ENCODE measurements around the gene SEMA4A. TPM values are rescaled to one million over a fixed set of nuclear protein-coding genes. Genes with fewer than 3 reads are reported as not detected.
"Not testable (repeated sequence)": the region's sequence is repeated elsewhere in the genome, so short reads cannot be mapped to it uniquely, and the experiment has no call there.

SEMA4A gene
- total RNA-seq, 1 donor from 2014 or later = 5.1 TPM

DNA sequence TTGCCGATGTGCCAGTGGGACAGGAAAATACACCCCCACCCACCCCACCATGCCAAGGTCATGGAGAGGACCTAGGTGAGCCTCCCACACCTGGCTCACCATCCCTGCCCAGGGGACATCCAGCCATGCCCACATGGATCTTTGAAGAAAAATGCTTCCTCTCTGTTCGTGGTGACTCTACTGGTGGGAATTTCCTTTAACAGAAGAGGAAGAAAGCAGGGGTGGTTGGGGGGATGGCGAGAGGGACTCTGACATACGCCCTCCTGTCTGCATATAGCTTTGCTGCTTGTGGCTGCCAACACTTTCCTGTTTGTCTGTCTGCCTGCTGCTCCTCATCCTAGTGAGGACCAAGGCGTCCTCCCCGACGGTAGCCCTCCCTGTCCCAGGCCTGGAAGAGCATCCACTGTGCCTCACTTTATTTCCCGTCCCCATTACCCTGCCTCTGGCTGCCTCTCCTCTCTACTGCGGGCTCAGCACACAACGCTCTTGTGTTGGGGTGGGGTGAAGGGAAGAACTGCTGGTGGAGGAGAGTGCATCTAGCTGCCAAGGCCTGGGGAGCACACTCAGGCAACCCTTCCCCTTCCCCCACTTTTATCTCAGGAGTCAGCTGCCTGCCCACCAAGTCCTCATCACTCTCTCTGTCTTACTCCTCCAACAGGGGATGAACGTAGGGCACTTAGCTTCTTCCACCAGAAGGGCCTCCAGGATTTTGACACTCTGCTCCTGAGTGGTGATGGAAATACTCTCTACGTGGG is 2.5 kb downstream of the SEMA4A start:
- intact Hi-C loops (cut with micrococcal nuclease) = no loop called here

DNA sequence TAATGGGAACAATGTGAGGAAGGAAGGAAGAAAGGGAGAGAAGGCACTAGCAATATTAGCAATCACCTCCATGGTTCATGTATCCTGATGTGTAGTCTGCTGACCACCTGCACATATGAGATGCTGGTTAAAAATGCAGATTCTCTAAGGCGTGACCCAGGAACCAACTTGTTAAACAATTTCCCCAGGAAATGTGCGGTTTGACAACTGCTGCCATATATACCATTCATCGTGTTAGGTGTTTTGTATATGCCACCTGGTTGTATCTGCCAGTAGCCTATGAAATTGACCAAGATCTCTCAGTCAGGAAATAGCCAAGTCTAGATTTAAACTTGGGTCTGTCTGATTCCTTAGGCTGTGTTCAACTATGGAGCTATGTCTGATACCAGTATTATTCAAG is 4.1 kb downstream of the SEMA4A start:
- intact Hi-C loops (cut with micrococcal nuclease) = no loop called here

DNA sequence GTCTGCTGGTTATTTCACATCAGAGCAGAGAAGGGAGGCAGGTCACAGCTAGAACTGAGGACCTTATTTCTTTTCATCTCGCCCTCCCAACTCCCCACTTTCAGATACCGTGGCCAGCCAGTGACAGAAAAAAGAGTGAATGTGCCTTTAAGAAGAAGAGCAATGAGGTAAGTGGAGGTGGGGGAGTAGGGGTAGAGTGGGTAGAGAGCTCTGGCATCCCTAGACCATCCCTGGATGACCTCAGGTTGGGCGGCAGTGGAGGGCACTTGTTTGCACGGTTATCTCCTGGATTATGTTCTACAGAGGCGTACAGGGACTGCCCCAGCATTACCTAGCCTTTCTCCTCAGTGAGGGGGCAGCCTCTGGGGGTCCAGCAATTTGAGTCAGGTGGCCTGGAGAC is 4.6 kb downstream of the SEMA4A start:
- intact Hi-C loops (cut with micrococcal nuclease) = no loop called here

DNA sequence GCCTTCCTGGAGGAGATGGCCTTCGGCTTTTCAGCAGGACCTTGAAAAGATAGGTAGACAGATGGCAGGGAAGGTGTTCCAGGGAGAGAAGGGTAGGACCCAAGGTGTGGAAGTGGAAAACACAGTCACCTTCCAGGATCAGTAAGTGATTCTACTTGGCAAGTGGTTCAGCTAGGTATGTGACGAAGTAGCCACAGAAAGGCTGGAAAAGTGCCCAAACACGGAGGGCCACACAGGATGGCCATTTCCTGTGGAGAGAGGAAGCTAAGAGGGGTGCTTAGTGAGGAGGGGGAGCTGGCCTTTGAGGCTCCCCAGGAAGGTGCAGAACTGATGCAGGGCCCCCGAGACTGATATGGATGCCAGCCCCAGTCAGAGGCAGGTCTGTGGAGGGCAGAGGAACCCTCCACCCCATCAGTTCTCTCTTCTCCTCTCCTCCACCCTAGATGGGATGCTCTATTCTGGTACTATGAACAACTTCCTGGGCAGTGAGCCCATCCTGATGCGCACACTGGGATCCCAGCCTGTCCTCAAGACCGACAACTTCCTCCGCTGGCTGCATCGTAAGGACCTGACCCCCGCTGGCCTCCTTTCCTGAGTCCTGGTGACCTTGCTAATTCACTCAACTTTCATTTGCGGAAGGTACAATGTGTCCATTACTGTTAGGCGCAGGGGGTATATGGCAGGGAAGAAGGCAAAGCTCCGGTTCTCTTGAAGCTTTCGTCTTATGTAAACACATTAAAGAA is 6.8 kb downstream of the SEMA4A start:
- intact Hi-C loops (cut with micrococcal nuclease) = loop anchor here (2.0 kb wide), 1 partner anchor 53 kb away; the partner anchor contains the start of gene PMF1

DNA sequence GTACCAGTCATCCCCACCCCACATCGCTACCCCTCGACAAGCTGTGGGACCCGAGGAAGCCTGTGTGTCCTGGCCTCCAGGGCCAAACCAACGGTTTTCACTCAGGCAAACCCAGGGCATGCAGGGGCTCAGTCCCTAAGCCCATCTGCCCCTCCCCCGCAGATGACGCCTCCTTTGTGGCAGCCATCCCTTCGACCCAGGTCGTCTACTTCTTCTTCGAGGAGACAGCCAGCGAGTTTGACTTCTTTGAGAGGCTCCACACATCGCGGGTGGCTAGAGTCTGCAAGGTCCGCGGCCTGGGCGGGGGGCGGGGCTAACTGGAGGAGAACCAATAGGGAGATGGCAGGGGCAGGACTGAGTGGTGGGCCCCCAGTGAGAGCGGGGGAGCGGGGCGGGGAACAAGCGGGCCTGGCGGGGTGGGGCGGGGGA is 7.4 kb downstream of the SEMA4A start:
- intact Hi-C loops (cut with micrococcal nuclease) = loop anchor here (1.0 to 2.0 kb wide), 2 partner anchors 33 to 52 kb away; partner anchors contain the start of gene PMF1

DNA sequence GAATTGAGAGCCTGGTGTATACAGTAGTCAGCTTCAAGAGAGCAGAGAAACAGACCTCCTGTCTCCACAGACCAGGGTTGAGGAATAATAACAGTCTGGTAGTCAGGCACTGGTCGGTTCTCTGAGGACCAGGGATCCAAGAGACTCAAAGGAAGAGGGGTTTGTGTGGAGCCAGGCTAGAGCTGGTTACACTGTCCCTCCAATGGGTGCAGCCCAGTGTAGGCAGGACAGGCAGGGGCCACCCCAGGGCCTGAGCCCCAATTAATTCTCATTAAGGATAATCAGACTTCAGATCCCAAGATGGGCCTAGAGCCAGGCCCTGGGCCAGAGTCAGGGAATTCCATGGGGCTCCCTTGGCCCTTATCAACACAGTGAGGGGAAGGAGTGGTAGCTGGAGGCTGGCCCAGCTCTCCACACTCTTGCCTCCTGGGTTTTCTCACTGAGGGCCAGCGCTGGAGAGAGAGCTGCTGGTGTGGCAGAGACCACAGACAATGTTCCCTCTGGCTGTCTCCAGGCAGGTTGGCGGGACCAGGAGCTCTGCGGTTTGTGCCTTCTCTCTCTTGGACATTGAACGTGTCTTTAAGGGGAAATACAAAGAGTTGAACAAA is 9.1 kb downstream of the SEMA4A start:
- intact Hi-C loops (cut with micrococcal nuclease) = no loop called here

DNA sequence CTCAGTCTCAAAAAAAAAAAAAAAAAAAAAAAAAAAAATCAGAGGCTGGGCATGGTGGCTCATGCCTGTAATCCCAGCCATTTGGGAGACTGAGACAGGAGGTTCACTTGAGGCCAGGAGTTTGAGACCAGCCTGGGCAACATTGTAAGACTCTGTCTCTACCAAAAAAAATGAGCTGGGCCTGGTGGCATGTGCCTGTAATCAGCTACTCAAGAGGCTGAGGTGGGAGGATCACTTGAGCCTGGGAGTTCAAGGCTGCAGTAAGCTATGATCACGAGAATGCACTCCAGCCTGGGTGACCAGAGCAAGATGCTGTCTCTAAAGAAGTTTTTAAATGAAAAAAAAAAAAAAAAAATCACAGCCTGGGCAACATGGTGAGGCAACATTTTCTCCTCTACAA is 10.3 kb downstream of the SEMA4A start:
- intact Hi-C loops (cut with micrococcal nuclease) = no loop called here

DNA sequence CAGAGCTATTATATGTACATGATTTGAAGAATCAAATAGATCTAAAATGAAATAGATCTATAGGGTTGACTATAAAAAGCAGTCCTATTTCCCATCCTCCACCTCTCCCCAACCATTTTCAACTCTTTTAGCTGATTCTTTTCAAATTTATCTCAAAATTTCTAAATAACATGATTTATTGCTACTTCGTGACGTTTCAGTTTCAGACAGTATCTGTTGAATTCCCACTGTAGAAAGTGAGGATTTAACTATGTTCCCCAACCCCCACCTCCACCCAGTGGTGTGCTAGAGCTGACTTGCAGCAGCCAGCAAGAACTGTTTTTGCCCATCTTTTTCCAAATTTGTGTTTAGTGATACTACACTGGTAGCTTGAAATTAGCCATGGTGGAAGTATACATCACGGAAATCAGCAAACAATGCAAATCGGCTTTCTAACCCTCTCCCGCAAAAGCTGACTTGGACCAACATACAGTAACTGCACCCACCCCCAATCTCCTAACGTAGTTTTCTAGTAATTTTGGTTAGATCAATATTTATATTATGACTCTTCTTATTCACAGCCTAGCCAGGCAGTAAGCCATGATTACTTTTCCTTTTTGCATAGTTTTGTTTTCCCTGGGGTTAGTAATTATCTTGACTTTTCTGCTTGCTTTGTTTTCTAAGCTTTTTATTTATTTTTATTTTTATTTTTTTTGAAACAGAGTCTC is 10.9 kb downstream of the SEMA4A start:
- intact Hi-C loops (cut with micrococcal nuclease) = no loop called here

DNA sequence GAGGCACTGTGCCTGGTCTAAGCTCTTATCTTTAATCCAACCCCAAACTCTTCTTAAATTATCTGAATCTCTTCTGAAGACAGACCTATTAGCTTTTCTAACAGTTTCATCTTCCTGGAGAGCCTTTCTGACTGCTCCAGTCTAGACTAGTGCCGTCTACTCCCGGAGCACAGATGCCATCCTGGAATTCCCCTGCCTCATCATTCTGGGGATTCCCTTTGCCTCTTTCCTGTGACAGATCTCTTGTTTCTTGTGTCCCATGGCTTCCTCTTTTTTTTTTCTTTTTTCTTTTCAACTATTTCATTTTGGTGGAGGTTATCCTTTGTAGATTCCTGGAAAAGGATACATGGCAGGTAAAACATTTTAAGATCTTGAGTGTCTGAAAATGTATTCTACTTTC is 11.7 kb downstream of the SEMA4A start:
- intact Hi-C loops (cut with micrococcal nuclease) = no loop called here

DNA sequence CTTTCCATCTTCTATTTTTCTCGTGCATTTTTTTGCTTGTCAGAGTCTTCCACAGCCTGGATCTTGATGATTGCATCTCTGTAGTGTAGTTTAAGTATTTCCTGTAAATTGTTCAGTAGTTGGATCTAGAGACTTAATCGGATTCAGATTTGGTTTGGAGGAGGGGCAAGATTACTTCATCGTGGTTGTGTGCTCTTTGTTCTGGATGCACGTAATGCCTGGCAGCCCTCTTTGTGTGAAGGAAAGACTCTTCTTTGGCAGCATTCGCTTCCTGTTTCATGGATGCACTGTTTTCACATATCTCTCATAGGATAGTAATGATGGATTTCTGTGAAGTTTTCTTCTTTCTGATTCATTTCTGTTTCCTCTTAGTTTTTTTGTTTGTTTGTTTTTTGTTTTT is 14.2 kb downstream of the SEMA4A start:
- intact Hi-C loops (cut with micrococcal nuclease) = no loop called here

DNA sequence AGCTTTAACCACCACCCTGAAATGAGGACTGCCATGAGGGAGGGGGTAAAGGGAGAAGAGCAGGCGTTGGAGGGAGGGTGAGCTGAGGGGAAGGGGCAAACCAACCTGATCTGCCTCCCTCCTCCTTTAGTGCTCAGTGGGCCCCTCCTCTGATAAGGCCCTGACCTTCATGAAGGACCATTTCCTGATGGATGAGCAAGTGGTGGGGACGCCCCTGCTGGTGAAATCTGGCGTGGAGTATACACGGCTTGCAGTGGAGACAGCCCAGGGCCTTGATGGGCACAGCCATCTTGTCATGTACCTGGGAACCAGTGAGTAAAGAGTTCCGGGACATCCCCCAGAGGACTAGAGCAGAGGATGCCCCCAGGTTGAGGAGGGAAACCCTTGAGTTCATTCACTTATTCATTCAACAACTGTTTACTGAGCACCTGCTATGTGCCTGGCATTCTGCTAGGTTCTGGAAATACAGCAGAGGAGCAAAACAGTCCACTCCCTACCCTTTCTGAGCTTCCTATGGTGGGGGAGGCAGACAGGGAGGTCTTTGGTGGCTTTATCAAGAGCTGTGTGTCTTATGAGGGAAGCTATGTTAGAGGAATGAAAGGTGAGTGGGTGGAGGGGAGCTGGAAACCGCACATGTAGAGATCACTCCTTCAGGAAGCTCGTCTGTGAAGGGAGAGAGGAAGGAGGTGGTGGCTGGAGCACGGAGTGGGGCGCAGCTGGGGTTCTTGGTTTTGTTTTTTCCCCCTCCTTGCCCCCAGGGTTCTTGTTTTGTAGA is 19.5 kb downstream of the SEMA4A start:
- intact Hi-C loops (cut with micrococcal nuclease) = no loop called here

DNA sequence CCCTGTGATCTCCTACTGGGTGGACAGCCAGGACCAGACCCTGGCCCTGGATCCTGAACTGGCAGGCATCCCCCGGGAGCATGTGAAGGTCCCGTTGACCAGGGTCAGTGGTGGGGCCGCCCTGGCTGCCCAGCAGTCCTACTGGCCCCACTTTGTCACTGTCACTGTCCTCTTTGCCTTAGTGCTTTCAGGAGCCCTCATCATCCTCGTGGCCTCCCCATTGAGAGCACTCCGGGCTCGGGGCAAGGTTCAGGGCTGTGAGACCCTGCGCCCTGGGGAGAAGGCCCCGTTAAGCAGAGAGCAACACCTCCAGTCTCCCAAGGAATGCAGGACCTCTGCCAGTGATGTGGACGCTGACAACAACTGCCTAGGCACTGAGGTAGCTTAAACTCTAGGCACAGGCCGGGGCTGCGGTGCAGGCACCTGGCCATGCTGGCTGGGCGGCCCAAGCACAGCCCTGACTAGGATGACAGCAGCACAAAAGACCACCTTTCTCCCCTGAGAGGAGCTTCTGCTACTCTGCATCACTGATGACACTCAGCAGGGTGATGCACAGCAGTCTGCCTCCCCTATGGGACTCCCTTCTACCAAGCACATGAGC is 23.3 kb downstream of the SEMA4A start:
- intact Hi-C loops (cut with micrococcal nuclease) = no loop called here

DNA sequence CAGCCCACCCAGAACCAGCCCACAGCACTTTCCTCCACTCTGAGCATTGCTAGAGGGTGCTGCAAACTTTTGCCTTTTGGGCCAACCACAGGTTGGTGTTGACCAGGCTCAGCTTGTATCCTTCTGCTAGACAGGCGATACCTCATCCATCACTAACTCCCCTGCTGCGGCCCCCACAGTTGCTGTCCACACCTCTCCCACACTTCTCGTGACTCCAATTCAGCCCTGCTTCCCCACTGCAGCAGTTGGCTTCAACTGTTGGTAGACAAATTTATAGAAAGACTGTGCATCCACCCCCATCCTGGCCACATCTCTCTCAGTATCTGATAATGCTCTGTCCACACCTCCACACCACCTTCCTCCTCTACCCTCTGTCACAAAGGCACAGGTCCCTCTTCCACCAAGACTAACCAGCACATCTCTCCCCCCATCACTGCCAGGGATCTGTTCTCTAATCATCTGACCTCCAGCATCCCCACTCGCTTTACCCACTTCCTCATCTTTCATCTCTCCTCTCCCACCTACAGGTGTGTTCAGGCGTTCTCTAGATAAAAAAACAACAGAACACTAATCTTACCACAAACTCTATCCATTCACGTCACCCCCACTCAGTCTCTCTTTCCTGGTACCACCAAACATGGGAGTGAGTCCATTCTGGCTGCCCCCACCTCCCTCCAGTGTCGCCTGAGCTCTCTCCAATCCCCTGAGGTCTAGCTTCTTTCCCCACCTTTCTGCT is 24.7 kb downstream of the SEMA4A start:
- intact Hi-C loops (cut with micrococcal nuclease) = no loop called here

DNA sequence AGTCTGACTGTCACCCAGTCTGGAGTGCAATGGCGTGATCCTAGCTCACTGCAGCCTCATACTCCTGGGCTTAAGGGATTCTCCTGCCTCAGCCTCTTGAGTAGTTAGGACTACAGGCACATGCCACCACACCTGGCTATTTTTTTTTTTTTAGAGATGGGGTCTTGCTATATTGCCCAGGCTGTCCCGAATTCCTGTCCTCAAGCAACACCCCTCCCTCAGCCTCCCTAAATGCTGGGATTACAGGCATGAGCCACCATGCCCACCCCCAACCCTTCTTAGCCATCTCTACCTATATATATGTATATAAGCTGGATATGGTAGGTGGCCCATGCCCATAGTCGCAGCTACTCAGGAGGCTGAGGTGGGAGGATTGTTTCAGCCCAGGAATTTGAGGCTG is 27.1 kb downstream of the SEMA4A start:
- intact Hi-C loops (cut with micrococcal nuclease) = no loop called here

DNA sequence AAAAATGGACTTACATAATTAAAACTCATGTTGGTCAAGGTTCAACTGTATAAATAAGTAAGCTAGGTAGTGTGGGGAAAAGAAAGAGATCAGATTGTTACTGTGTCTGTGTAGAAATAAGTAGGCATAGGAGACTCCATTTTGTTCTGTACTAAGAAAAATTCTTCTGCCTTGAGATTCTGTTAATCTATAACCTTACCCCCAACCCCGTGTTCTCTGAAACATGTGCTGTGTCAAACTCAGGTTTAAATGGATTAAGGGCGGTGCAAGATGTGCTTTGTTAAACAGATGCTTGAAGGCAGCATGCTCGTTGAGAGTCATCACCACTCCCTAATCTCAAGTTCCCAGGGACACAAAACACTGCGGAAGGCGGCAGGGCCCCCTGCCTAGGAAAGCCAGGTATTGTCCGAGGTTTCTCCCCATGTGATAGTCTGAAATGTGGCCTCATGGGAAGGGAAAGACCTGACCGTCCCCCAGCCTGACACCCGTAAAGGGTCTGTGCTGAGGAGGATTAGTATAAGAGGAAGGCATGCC is 28.1 kb downstream of the SEMA4A start:
- intact Hi-C loops (cut with micrococcal nuclease) = not testable (repeated sequence)

DNA sequence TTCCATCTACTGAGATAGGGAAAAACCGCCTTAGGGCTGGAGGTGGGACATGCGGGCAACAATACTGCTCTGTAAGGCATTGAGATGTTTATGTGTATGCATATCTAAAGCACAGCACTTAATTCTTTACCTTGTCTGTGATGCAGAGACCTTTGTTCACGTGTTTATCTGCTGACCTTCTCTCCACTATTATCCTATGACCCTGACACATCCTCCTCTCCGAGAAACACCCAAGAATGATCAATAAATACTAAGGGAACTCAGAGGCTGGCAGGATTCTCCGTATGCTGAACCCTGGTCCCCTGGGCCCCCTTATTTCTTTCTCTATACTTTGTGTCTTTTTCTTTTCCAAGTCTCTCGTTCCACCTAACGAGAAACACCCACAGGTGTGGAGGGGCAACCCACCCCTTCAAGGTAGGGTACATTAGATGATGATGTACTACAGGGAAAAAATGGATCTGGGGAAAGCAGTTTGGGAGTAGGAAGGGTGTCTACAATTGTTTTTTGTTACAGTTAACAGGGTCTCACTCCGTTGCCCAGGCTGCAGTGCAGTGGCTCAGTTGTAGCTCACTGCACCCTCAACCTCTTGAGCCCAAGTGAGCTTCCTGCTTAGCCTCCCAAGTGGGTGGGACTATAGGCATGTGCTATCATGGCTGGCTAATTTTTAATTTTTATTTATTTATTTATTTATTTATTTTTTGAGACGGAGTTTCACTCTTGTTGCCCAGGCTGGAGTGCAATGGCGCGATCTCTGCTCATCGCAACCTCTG is 28.8 kb downstream of the SEMA4A start:
- intact Hi-C loops (cut with micrococcal nuclease) = not testable (repeated sequence)

DNA sequence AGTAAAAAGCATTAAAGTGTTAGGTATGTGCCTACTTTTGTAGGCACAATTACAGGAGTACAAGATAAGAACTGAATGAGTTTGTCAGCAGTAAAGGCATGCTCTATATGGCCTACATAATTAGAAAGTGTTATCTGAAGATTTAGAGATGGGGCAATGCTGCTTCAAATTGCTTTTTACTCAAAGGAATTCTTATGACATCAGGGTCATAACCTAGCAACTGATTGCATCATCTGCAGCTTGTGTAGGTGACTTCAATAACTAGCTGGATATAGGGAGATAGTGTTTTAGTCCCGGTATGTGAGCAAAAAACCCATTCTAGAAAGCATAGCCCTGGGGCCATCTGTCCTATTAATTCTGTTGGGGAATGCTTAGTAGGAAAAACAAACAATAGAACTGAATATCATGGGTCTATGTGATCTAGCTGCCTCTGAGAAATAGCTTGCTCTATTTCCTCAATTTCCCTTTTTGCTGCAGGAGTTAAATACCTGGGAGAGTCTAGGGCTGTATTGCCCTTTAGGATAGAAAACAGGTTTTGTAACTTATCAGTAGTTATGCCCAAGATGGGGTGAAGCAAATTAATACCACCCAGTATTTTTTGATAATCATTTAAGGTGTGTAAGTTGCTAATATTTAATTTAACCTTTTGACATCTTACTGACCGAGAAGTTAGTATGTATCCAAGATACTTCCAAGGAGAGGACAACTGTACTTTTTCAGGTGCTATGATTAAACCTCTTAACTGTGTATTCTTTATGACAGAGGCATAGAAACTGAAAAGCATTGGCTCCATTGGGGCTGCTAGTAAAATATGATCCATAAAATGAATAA is 33.2 kb downstream of the SEMA4A start:
- intact Hi-C loops (cut with micrococcal nuclease) = not testable (repeated sequence)

DNA sequence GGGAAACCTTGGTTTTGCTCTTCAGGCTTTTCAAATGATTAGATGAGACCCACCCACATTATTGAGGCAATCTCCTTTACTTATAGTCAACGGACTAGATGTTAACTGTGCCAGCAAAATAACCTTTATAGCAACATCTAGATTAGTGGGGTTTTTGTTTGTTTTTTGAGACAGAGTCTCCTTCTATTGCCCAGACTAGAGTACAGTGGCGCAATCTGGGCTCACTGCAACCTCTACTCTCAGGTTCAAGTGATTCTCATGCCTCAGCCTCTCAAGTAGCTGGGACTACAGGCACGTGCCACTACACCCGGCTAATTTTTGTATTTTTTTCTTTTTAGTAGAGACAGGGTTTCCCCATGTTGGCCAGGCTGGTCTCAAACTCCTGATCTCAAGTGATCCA is 36.9 kb downstream of the SEMA4A start:
- intact Hi-C loops (cut with micrococcal nuclease) = loop anchor here (5.0 kb wide), 3 partner anchors 267 to 552 kb away; partner anchors contain the start of genes GON4L, MRPL24 and SYT11
